HFFc6 (cell line): ENCODE measurements around the gene FGFBP3. TPM values are rescaled to one million over a fixed set of nuclear protein-coding genes. Genes with fewer than 3 reads are reported as not detected.
A peak's percentile ranks its signal among the peaks of the same experiment; 100 is the strongest.

Experiments
- DNase-seq: peaks from one replicate; pipeline ENCODE4 v3.0.0-alpha.2; 2018
- H3K27ac Mint-ChIP-seq: 2 replicates; pipeline ENCODE4 v1.8.0; 2020; ENCODE audit warnings: mild to moderate bottlenecking, mixed read lengths
- H3K27me3 Mint-ChIP-seq: 2 replicates; pipeline ENCODE4 v1.8.0; 2021; ENCODE audit warnings: mild to moderate bottlenecking, moderate library complexity, mixed read lengths; ENCODE audit not compliant: insufficient read depth
- H3K36me3 Mint-ChIP-seq: 2 replicates; pipeline ENCODE4 v1.8.0; 2021; ENCODE audit warnings: low read depth, mixed read lengths
- H3K4me1 Mint-ChIP-seq: 2 replicates; pipeline ENCODE4 v1.8.0; 2020; ENCODE audit warnings: low read depth, mixed read lengths
- H3K4me3 Mint-ChIP-seq: 2 replicates; pipeline ENCODE4 v1.8.0; 2020; ENCODE audit warnings: mild to moderate bottlenecking, moderate library complexity, mixed read lengths
- H3K9me3 Mint-ChIP-seq: 2 replicates; pipeline ENCODE4 v1.8.0; 2020; ENCODE audit warnings: mild to moderate bottlenecking, mixed read lengths
- CTCF ChIP-seq: fragments of 200-600 bp; sonication (generic); IDR thresholded peaks from 2 replicates; pipeline ENCODE4 v1.5.0; 2021; ENCODE audit warnings: antibody characterized with exemption, mild to moderate bottlenecking
- total RNA-seq, 6 experiments: library from RNA; stranded (reverse); fragmentation: NEBNext Ultra II Directional; extraction: Animal tissue kit (Norgen Biotek cat#: 25700); gene quantifications; 2 replicates in 1 of 6; 3 replicates in 5 of 6; pipeline ENCODE4 v1.2.3, GENCODE V29; 2021

The FGFBP3 gene
- total RNA-seq, 6 experiments from 2014 or later: 0.47 to 0.54 (median 0.52) TPM

GRCh38 chr10:91880310-91880709, 29.0 kb downstream of the FGFBP3 start:
- Mint-ChIP-seq H3K27me3 (peaks cover 5% of the 10 kb centered on the region; the same call in 1 of the 2 replicates), H3K4me1 (peaks cover 20% of the 10 kb centered on the region), H3K4me3 (no peak overlapping the region), H3K9me3 (no peaks in the 10 kb centered on the region), H3K36me3 (no peaks in the 10 kb centered on the region), H3K27ac (no peak overlapping the region)
- no peak for TF ChIP-seq CTCF
- peak; percentile 11 for DNase-seq

GRCh38 chr10:91879515-91880170, 29.6 kb downstream of the FGFBP3 start:
- Mint-ChIP-seq H3K4me1 (peaks cover 15% of the 10 kb centered on the region), H3K4me3 (no peak overlapping the region), H3K9me3 (no peaks in the 10 kb centered on the region), H3K27ac (no peak overlapping the region), H3K27me3 (peaks cover 5% of the 10 kb centered on the region; the same call in 1 of the 2 replicates), H3K36me3 (no peaks in the 10 kb centered on the region)
- DNase-seq: no peak
- no peak for TF ChIP-seq CTCF

- peaks cover 2% of the 10 kb centered on the region; the same call in 1 of the 2 replicates for H3K27me3 Mint-ChIP-seq
- H3K9me3 Mint-ChIP-seq: no peaks in the 10 kb centered on the region
- no peak for DNase-seq
- H3K36me3 Mint-ChIP-seq: no peaks in the 10 kb centered on the region
- no peak overlapping the region for H3K27ac Mint-ChIP-seq
- H3K4me3 Mint-ChIP-seq: no peak overlapping the region
- TF ChIP-seq CTCF: no peak
- no peaks in the 10 kb centered on the region for H3K4me1 Mint-ChIP-seq
Observed at GRCh38 chr10:91875779-91876178, 33.5 kb downstream of the FGFBP3 start.

GRCh38 chr10:91875156-91875555, 34.1 kb downstream of the FGFBP3 start:
- no peak for TF ChIP-seq CTCF
- H3K4me1 Mint-ChIP-seq: no peaks in the 10 kb centered on the region
- H3K27me3 Mint-ChIP-seq: no peaks in the 10 kb centered on the region; the same call in 1 of the 2 replicates
- H3K9me3 Mint-ChIP-seq: no peaks in the 10 kb centered on the region
- no peak overlapping the region for H3K4me3 Mint-ChIP-seq
- H3K36me3 Mint-ChIP-seq: no peaks in the 10 kb centered on the region
- no peak overlapping the region for H3K27ac Mint-ChIP-seq
- no peak for DNase-seq

GRCh38 chr10:91865562-91866081, 43.7 kb downstream of the FGFBP3 start:
- DNase-seq: no peak
- Mint-ChIP-seq H3K9me3 (no peaks in the 10 kb centered on the region), H3K4me3 (no peak overlapping the region), H3K36me3 (peaks cover 7% of the 10 kb centered on the region; the same call in 1 of the 2 replicates), H3K4me1 (peaks cover 26% of the 10 kb centered on the region), H3K27ac (no peak overlapping the region), H3K27me3 (peaks cover 13% of the 10 kb centered on the region)
- no peak for TF ChIP-seq CTCF
